SU-DHL-6 (cell line): Measurements from ENCODE around the gene MEDAG.

Source experiments
- H2AFZ ChIP-seq: fragments of 200-600 bp; sonication (generic); 2 replicates; pipeline ENCODE4 v1.6.1; 2014; ENCODE audit warnings: low read depth, mild to moderate bottlenecking, moderate library complexity, mixed read lengths, antibody characterized with exemption, low read length; ENCODE audit not compliant: severe bottlenecking
- H3F3A ChIP-seq: fragments of 200-600 bp; shearing (Covaris generic); 2 replicates; pipeline ENCODE4 v1.6.0; 2016; ENCODE audit warnings: antibody characterized with exemption, mild to moderate bottlenecking; ENCODE audit not compliant: insufficient read depth
- H3K27ac ChIP-seq: fragments of 200-600 bp; sonication (generic); 2 replicates; pipeline ENCODE4 v1.5.1; 2016; ENCODE audit warnings: low read depth, mild to moderate bottlenecking, low read length, moderate library complexity, mixed read lengths
- H3K27me3 ChIP-seq: fragments of 200-600 bp; sonication (generic), shearing (Covaris generic); 2 replicates; pipeline ENCODE4 v1.6.0; 2014; ENCODE audit warnings: mild to moderate bottlenecking, low read length
- H3K36me3 ChIP-seq: fragments of 200-600 bp; sonication (generic); 2 replicates; pipeline ENCODE4 v1.6.1; 2014; ENCODE audit warnings: mild to moderate bottlenecking, low read length, mixed read lengths
- H3K4me2 ChIP-seq: fragments of 300-600, 200-600 bp; shearing (Covaris generic), sonication (generic); 2 replicates; pipeline ENCODE4 v1.6.0; 2014; ENCODE audit warnings: low read length, low read depth, mild to moderate bottlenecking; ENCODE audit not compliant: poor library complexity, severe bottlenecking
- H3K4me3 ChIP-seq: fragments of 200-600 bp; sonication (generic); 2 replicates; pipeline ENCODE4 v1.5.1; 2014; ENCODE audit warnings: antibody characterized with exemption, low read length, mild to moderate bottlenecking, mixed read lengths; ENCODE audit not compliant: insufficient read depth, poor library complexity, severe bottlenecking
- H3K79me2 ChIP-seq: fragments of 200-600 bp; sonication (generic); 2 replicates; pipeline ENCODE4 v1.6.1; 2014; ENCODE audit warnings: mild to moderate bottlenecking, low read length, moderate library complexity; ENCODE audit not compliant: insufficient read depth
- H3K9ac ChIP-seq: fragments of 200-600 bp; sonication (generic); 2 replicates; pipeline ENCODE4 v1.7.0; 2014; ENCODE audit warnings: mild to moderate bottlenecking, low read length
- H3K9me2 ChIP-seq: fragments of 200-600 bp; sonication (generic); replicated peaks from 2 replicates; pipeline ENCODE4 v1.6.1; 2014; ENCODE audit warnings: low read length; ENCODE audit not compliant: insufficient read depth
- H3K9me3 ChIP-seq: fragments of 200-600 bp; sonication (generic); 2 replicates; pipeline ENCODE4 v1.6.1; 2014; ENCODE audit warnings: low read length, mixed read lengths; ENCODE audit not compliant: insufficient read depth
- H4K20me1 ChIP-seq: fragments of 200-600 bp; sonication (generic); 2 replicates; pipeline ENCODE4 v1.6.1; 2014; ENCODE audit warnings: low read depth, mild to moderate bottlenecking, antibody characterized with exemption, low read length, moderate library complexity, mixed read lengths
- CTCF ChIP-seq: fragments of 200-600 bp; sonication (generic); IDR thresholded peaks from one replicate; pipeline ENCODE4 v1.5.1; 2017; ENCODE audit warnings: antibody characterized with exemption, mild to moderate bottlenecking, low read length, moderate library complexity; ENCODE audit not compliant: insufficient read depth, poor library complexity, severe bottlenecking
- EZH2phosphoT487 ChIP-seq: fragments of 200-600 bp; sonication (generic), shearing (Covaris generic); conservative IDR thresholded peaks from 2 replicates; pipeline ENCODE4 v1.6.1; 2018; ENCODE audit warnings: mild to moderate bottlenecking, antibody characterized with exemption, low read length, moderate library complexity, mixed read lengths

MEDAG gene

GRCh38 chr13:30874561-30874960 lies 31.5 kb upstream of the MEDAG start:
- Histone ChIP-seq H3F3A (no peaks in the 10 kb centered on the region), H4K20me1 (no peaks in the 10 kb centered on the region), H3K9me2 (no peaks in the 10 kb centered on the region), H3K9me3 (no peaks in the 10 kb centered on the region), H3K27ac (no peak overlapping the region), H2AFZ (no peak overlapping the region), H3K27me3 (no peaks in the 10 kb centered on the region; the same call in none of the 2 replicates), H3K4me2 (no peak overlapping the region), H3K36me3 (no peaks in the 10 kb centered on the region), H3K4me3 (no peak overlapping the region), H3K9ac (no peak overlapping the region), H3K79me2 (no peaks in the 10 kb centered on the region)
- TF ChIP-seq EZH2phosphoT487 (no peak), CTCF (no peak)

GRCh38 chr13:30877335-30877734 lies 28.7 kb upstream of the MEDAG start:
- Histone ChIP-seq H3K9ac (no peak overlapping the region), H4K20me1 (no peaks in the 10 kb centered on the region), H3K36me3 (no peaks in the 10 kb centered on the region), H3K79me2 (no peaks in the 10 kb centered on the region), H3K9me2 (no peaks in the 10 kb centered on the region), H3K27ac (no peak overlapping the region), H3K4me3 (no peak overlapping the region), H3F3A (no peaks in the 10 kb centered on the region), H3K9me3 (no peaks in the 10 kb centered on the region), H3K4me2 (no peak overlapping the region), H2AFZ (no peak overlapping the region), H3K27me3 (no peaks in the 10 kb centered on the region; the same call in none of the 2 replicates)
- TF ChIP-seq CTCF (no peak), EZH2phosphoT487 (no peak)

GRCh38 chr13:30880151-30880855 lies 25.8 kb upstream of the MEDAG start:
- TF ChIP-seq EZH2phosphoT487 (no peak), CTCF (no peak)
- Histone ChIP-seq H2AFZ (no peak overlapping the region), H3K27ac (no peak overlapping the region), H3K79me2 (no peaks in the 10 kb centered on the region), H4K20me1 (no peaks in the 10 kb centered on the region), H3F3A (no peaks in the 10 kb centered on the region), H3K27me3 (no peaks in the 10 kb centered on the region; the same call in none of the 2 replicates), H3K9me2 (no peaks in the 10 kb centered on the region), H3K4me2 (no peak overlapping the region), H3K9ac (no peak overlapping the region), H3K4me3 (no peak overlapping the region), H3K9me3 (no peaks in the 10 kb centered on the region), H3K36me3 (no peaks in the 10 kb centered on the region)

GRCh38 chr13:30880856-30881155 lies 25.3 kb upstream of the MEDAG start:
- Histone ChIP-seq H3K4me2 (no peak overlapping the region), H3K9ac (no peak overlapping the region), H2AFZ (no peak overlapping the region), H3K79me2 (no peaks in the 10 kb centered on the region), H4K20me1 (no peaks in the 10 kb centered on the region), H3K27ac (no peak overlapping the region), H3K36me3 (no peaks in the 10 kb centered on the region), H3K4me3 (no peak overlapping the region), H3K9me2 (no peaks in the 10 kb centered on the region), H3F3A (no peaks in the 10 kb centered on the region), H3K27me3 (no peaks in the 10 kb centered on the region; the same call in none of the 2 replicates), H3K9me3 (no peaks in the 10 kb centered on the region)
- TF ChIP-seq EZH2phosphoT487 (no peak), CTCF (no peak)
